GM12801 (cell line): ENCODE measurements around the gene ZNF429.

Experiments used
- TF ChIP-seq, protein P1 (sequence below): IDR thresholded peaks from one replicate; pipeline ENCODE4 v1.5.1; 2011; ENCODE audit warnings: control low read depth; ENCODE audit not compliant: insufficient read length; ENCODE audit errors: extremely low read depth

The ZNF429 gene

DNA sequence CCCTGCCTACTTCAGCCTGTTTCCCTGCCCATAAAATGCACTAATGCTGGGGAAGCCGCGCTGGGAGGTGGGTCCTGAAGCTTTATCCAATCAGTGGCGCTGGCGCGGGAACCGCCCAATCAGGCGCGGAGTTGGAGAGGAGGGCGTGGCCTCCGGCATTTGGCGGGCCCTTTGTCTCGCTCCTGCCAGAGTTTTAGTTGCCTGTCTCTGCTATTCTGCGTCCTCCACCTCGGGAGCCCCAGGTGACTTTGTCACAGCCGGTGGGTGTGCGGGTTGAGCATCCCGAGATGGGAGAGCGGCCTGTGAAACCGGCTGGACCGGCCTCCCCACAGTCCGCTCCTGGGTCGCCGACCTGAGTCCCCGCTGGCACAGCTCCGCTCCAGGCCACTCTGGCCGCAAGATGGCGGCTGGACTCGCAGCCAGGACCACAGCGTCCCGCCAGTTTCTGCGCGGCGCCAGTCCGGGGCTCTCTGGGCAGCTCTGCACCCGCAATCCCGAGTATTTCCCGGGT is 30.7 kb upstream of the ZNF429 start:
- TF ChIP-seq, protein P1, sequence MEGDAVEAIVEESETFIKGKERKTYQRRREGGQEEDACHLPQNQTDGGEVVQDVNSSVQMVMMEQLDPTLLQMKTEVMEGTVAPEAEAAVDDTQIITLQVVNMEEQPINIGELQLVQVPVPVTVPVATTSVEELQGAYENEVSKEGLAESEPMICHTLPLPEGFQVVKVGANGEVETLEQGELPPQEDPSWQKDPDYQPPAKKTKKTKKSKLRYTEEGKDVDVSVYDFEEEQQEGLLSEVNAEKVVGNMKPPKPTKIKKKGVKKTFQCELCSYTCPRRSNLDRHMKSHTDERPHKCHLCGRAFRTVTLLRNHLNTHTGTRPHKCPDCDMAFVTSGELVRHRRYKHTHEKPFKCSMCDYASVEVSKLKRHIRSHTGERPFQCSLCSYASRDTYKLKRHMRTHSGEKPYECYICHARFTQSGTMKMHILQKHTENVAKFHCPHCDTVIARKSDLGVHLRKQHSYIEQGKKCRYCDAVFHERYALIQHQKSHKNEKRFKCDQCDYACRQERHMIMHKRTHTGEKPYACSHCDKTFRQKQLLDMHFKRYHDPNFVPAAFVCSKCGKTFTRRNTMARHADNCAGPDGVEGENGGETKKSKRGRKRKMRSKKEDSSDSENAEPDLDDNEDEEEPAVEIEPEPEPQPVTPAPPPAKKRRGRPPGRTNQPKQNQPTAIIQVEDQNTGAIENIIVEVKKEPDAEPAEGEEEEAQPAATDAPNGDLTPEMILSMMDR, result no peak

DNA sequence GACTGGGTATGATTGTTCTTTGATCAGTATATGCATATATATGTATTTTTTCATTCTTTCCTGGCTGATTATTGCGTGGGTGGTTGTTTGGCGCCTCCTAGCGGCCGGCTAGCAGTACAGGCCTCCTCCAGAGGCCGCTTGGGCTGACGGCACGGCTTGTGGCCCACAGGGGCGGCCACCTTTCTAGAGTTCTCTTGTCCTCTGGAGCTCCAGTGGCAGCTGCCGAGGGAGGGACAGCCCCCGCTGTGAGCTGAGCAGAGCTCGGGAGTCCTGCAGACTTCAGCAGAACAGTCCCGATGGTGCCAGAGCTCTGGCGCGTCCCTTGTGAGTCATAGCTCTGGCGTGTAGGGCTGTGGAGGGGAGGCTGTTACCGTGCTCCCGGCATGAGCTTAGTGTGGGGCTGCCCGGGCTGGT is 22.5 kb upstream of the ZNF429 start:
- TF ChIP-seq, protein P1, result no peak

DNA sequence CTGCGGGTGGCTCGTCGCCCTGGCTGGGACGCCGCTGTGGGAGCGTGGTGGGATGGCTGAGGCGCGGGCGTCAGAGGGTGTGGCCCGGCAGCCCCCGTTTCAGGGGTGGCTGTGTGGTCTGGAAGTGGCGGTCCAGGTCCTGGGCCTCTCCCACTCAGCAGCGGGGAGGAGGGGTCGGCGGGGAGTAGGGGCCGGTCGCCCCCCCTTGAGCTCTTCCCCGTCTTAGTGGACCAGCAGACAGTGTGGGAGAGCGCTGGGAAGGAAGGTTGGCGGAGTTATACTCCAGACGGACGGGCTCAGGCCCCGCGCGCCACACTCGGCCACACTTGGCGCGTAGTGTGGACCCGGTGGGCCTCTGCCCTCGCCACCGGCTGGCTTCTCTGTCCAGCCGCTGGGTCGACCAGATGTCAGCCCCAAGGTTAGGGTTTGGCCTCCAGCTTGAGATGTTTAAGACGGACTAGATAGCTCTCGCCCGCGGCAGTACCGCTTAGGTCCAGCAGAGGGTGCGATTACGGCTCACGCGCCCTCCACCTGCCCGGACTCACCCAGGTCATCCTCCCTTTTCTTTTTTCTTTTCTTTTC is 21.7 kb upstream of the ZNF429 start:
- TF ChIP-seq, protein P1, result no peak

DNA sequence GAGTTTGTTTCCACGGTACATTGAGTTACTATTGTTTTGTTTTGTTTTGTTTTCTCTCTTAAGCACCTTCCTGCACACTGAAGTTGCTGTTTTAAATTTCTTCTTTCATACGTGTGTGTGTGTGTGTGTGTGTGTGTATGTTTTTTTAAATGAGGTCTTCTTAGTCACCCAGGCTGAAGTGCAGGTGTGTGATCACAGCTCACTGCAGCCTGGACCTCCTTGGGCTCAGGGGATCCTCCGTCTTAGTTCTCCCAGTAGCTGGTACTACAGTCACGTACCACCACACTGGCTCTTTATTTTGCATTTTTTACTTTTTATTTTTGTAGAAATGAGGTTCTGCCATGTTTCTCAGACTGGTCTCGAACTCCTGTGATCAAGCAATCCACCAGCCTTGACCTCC is 20.8 kb upstream of the ZNF429 start:
- TF ChIP-seq, protein P1, result no peak

DNA sequence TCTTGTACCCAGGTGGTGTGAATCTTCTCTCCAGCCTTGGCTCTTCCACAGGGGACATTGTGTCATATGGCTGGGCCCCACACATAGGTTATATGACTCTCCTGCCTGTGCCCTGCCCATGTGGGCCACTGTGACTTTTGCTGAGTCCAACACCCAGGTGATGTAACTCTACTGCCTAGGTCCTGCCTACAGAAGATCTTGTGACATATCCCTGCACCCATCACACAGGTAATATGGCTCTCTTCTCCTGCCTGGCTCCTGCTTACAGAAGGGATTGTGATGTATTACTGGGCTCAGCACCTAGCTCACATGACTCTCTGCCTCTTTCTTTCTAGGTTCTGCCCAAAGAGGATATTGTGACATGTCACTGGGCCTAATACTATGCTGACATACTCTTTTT is 19.5 kb upstream of the ZNF429 start:
- TF ChIP-seq, protein P1, result no peak

DNA sequence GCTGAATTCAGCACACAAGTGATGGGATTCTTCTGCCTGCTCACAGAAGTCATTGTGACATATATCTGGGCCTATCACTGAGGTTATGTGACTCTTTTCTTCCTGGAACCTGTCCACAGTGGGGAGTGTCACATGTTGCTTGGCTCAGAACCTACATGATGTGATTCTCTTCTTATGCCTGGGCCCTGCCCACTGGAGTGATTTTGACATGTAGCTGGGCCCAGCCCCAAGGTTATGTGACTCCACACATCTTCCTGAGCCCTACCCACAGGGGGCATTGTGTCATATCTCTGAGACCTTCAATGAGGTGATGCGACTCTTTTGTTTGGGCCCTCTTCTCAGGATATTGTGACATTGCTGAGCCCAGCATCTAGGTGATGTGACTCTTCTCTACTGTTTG is 17.4 kb upstream of the ZNF429 start:
- TF ChIP-seq, protein P1, result no peak

DNA sequence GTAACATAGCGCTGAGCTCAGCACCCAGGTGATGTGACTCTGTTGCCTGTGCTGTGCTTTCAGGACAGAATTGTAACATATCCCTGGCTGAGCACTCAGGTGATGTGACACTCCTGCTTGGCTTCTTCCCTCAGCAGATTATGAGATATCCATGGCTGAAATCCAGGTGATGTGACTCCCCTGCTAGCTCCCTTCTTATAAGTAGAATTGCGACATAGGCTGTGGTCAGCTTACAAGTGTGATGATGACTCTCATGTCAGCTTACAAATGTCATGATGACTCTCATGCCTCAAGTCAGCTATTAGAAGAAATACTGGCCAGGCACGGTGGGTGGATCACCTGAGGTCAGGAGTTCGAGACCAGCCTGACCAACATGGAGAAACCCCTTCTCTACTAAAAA is 14.3 kb upstream of the ZNF429 start:
- TF ChIP-seq, protein P1, result no peak
